NCI-H1105 (cell line): ENCODE measurements around the gene THAP4.
A peak's percentile ranks its signal among the peaks of the same experiment; 100 is the strongest.

Experiments
- DNase-seq: peaks from one replicate; lab custom pipeline; 2025; lab: John Stamatoyannopoulos, UW

The THAP4 gene

GRCh38 chr2:241563981-241564595 lies 72.9 kb downstream of the THAP4 start:
- no peak for DNase-seq

DNA sequence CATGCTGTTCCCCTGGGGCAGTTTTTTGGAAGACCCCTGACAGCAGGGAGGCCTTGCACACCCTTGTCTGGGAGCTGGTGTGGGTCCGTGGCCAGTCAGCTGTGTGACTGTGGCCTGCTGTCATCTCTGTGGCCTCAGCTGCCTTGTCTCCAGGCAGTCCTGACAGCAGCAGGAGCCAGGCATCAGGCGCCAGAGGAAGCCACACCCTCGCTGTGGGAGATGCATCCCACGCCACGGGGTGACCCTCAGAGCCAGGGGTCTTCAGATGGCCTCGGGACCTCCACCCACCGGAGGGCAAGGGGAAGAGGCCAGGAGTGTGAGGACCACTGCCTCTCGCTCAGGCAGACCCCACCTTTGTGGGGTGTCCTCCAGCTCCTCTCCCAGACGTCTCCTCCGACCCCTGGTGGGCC lies 73.4 kb downstream of the THAP4 start:
- DNase-seq, result no peak

GRCh38 chr2:241563031-241563507 lies 73.9 kb downstream of the THAP4 start:
- DNase-seq, result no peak

DNA sequence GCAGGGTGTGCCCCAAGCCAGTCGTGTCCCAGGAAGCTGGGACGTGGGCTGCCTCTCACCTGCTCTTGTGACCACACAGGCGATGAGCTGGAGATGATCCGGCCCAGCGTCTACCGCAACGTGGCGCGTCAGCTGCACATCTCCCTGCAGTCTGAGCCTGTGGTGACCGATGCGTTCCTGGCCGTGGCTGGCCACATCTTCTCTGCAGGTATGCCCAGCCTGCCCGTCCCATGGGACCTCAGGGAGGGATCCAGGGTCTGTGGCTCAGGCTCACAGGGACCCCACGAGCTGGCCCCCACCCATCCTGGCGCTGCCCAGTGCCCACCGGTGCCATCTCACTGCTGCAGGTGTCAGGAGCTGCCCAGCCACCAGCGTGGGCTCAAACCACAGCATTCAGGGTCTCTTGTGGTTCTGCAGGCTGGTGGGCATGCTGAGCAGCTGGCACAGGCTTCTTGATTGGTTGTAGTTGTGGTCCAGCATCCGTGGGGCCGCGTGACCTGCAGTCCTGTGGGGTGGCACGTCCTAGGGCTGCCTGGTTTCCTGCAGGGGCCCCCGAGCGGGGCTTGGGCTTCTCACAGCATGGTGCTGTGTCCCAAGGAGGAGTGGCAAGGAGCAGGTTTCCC lies 74.6 kb downstream of the THAP4 start:
- DNase-seq, result no peak

- DNase-seq, result no peak
Observed at GRCh38 chr2:241561832-241562231, 75.1 kb downstream of the THAP4 start.

DNA sequence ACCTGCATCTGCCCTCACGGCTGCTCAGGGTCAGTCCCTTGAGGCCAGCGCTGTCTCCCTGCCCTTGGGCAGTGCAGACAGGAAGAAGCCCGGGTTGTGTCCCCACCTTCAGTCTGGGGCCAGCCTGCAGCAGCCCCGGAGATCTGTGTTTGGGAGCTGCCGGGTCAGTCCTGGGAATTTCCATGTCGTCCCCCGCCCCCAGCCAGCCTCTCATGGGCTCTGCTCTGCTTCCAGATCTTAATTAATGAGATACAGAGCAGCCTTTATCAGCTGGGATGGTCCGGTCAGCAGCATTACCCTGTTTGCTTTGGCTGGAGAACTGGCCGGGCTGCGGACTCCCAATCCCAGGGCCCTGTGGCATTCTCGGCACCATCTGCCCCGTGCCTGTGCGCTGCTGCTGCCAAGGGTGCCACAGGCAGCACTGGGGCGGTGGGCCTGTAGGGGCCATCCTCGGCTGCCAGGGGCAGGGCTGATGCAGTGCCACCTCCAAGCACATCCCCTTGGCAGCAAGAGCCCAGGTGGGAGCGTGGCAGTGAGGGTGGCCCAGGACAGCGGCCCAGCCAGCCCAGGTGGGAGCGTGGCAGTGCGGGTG lies 76.0 kb downstream of the THAP4 start:
- no peak for DNase-seq

DNA sequence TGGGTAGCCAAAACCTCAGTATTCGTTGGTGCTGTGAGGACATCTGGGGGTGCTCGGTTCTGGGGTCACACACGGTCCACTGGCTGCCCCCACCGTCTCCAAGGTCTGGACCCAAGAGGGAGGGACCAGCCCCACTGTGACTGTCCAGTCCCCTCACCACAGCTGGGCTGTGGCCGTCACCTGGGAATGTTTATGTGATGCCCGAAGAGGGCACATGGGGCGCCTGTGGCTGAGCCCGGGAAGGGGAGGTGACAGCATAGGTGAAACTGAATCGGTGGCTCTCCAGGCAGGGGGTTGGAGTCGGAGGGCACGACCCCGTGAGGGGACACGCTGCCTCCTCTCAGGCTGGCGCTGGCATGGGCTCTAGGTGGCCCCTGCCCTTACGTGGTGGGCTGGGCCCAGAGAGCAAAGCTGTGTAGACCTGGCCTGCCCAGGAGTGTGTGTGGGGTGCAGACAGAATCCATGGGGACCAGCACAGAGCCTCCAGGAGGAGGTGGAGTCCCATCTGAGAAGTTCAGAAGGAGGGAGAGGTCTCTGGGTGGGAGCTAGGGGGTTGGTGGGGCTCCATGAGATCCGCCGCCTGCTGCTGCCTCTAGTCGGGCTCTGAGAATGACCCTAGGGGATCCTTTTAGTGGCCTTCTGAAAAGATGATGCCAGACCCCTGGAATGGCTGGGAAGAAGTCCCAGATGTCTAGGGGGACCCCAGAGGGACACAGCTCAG lies 76.6 kb downstream of the THAP4 start:
- no peak for DNase-seq

- no peak for DNase-seq
Observed at GRCh38 chr2:241559323-241560161, 77.4 kb downstream of the THAP4 start.

- peak; percentile 31 for DNase-seq
Observed at GRCh38 chr2:241558532-241559322, 78.2 kb downstream of the THAP4 start, which contains the start of gene BOK. TSS of gene BOK (plus strand) at chr2:241558745. CDS start at chr2:241559484, 739 bp downstream.

- no peak for DNase-seq
Observed at GRCh38 chr2:241556746-241557145, 80.2 kb downstream of the THAP4 start.

DNA sequence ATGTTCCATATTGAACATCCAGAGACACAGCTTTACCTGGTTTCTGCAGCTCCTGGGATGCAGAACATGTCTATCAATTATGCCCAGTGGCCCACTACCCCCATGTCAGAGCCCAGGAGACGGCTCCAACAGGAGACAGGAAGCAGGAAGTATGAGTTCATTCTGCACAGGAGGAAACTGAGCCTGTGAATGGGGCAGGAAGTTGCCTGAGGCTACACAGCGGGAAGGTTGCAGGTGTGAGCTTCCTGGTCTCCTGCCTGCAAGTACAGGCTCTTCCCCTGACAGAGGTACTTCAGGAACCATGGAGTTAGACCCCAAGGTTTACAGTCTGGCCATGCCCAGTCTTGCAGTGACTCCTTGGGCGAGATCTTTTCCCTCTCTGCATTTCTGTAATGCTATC lies 81.2 kb downstream of the THAP4 start:
- DNase-seq, result no peak

- no peak for DNase-seq
Observed at GRCh38 chr2:241554610-241555322, 82.2 kb downstream of the THAP4 start.

GRCh38 chr2:241553981-241554380 lies 83.0 kb downstream of the THAP4 start:
- no peak for DNase-seq

GRCh38 chr2:241553512-241553830 lies 83.5 kb downstream of the THAP4 start:
- no peak for DNase-seq

GRCh38 chr2:241551998-241552737 lies 84.8 kb downstream of the THAP4 start:
- no peak for DNase-seq

- no peak for DNase-seq
Observed at GRCh38 chr2:241551599-241551997, 85.4 kb downstream of the THAP4 start.

DNA sequence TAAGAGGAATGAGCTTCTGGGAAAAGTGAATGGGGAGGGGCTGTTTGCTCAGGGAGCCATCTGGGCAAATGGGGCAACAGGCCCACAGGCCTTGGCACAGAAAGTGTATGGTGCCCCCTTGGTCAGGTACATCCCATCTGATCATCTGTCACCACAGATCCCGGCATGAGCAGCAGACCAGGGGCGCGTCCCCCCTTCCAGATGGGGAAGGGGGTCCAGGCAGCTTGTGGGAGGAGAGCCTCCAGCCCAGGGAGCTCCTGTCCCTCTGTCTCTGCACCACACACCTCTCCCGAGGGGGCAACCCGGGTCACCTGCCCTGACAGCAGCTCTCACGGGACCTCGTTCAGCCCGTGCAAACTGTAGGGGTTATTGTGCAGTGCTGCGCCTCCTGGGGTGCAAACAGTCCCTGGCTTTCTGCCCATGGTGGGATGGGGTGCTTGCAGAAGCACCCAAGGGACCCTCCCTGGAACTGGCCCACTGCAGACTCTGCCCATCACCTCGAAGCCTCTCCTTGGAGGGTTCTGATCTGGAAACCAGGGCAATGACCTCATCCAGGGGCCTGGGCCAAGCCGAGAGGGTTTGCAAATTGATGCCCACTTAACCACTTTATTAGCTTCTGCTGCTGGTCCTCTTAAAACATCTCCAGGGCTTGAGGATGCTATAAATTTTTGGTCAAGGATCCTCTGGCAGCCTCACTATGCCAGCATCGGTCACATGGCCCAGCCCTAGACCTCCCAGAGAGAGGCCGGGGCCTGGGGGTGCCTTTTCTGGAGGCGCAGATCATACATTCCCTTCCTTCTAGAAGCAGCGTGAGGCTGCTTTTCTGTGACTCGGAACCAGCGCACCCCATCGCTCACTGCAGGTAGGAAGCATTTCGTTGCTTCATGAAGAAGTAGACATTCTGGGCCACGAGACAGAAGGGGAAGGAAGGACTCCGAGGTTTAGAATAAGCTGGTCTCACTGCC lies 86.1 kb downstream of the THAP4 start:
- DNase-seq, result no peak

- DNase-seq, result no peak
Observed at GRCh38 chr2:241548451-241548835, 88.5 kb downstream of the THAP4 start.
